Brain microvascular endothelial cell (primary cell): ENCODE results near the gene CCDC47.

Experiments used
- DNase-seq: peaks from one replicate; pipeline ENCODE4 v3.0.0-alpha.2; 2020
- H3K27ac ChIP-seq: fragments of 250-450 bp; sonication (Bioruptor Pico); 2 replicates; pipeline ENCODE4 v1.5.1; 2020; ENCODE audit warnings: mild to moderate bottlenecking, moderate library complexity
- H3K27me3 ChIP-seq: fragments of 250-450 bp; sonication (Bioruptor Pico); replicated peaks from 2 replicates; pipeline ENCODE4 v1.5.1; 2020; ENCODE audit warnings: mild to moderate bottlenecking
- H3K36me3 ChIP-seq: fragments of 250-450 bp; sonication (Bioruptor Pico); replicated peaks from 2 replicates; pipeline ENCODE4 v1.5.1; 2020; ENCODE audit warnings: mild to moderate bottlenecking
- H3K4me3 ChIP-seq: 2 replicates; pipeline ENCODE4 v1.5.1; 2011; ENCODE audit warnings: low read depth, mild to moderate bottlenecking, control low read depth, low read length, moderate library complexity
- in situ Hi-C: cut with HindIII; loops from 2 replicates; pipeline ENCODE4 v1.10.0; 2017; ENCODE audit warnings: low sequenced_read_pairs, low pct_ligation_motif_present
- TF ChIP-seq, protein P1 (sequence below): IDR thresholded peaks from 2 replicates; pipeline ENCODE4 v1.5.1; 2011; ENCODE audit warnings: low read depth, mild to moderate bottlenecking, moderate library complexity, low read length, control low read depth, inconsistent platforms; ENCODE audit errors: missing control alignments

CCDC47 gene

DNA sequence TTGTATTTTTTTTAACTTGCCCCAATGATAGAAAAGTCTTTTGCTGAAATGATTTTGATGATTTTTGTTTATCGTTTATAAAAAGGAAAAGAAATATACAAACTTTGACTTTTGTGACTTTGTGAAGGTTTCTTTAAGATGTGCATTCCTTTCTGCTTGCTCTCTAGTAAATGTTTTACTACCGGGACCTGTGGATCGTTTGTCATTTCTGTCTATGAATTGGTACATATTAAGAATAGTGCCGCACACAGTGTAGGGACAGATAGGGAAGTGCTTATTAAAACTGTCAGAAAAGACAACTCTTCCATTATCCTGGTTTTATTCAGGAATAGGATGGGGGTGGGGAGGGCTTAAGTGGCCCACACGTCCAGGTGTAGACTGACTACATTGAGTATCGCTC, 45.7 kb upstream of the CCDC47 start:
- Histone ChIP-seq H3K27ac (no peak overlapping the region), H3K4me3 (no peak overlapping the region), H3K36me3 (peaks cover 96% of the 10 kb centered on the region), H3K27me3 (no peaks in the 10 kb centered on the region)
- in situ Hi-C loops: no loop called here
- TF ChIP-seq, protein P1, sequence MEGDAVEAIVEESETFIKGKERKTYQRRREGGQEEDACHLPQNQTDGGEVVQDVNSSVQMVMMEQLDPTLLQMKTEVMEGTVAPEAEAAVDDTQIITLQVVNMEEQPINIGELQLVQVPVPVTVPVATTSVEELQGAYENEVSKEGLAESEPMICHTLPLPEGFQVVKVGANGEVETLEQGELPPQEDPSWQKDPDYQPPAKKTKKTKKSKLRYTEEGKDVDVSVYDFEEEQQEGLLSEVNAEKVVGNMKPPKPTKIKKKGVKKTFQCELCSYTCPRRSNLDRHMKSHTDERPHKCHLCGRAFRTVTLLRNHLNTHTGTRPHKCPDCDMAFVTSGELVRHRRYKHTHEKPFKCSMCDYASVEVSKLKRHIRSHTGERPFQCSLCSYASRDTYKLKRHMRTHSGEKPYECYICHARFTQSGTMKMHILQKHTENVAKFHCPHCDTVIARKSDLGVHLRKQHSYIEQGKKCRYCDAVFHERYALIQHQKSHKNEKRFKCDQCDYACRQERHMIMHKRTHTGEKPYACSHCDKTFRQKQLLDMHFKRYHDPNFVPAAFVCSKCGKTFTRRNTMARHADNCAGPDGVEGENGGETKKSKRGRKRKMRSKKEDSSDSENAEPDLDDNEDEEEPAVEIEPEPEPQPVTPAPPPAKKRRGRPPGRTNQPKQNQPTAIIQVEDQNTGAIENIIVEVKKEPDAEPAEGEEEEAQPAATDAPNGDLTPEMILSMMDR: no peak
- no peak for DNase-seq

DNA sequence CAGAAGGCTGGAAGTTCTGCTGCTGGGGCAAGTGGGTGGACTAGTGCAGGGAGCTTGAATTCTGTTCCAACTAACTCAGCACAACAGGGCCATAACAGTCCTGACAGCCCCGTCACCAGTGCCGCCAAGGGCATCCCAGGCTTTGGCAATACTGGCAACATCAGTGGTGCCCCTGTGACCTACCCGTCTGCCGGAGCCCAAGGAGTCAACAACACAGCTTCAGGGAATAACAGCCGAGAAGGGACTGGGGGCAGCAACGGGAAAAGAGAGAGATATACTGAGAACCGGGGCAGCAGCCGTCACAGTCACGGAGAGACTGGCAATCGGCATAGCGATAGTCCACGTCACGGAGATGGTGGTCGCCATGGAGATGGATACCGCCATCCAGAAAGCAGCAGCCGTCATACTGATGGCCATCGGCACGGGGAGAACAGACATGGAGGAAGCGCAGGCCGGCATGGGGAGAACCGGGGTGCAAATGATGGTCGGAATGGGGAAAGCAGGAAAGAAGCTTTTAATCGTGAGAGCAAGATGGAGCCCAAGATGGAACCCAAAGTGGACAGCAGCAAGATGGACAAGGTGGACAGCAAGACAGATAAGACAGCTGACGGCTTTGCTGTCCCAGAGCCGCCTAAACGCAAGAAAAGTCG, 44.5 kb upstream of the CCDC47 start:
- Histone ChIP-seq H3K27ac (no peak overlapping the region), H3K4me3 (no peak overlapping the region), H3K36me3 (peaks cover 95% of the 10 kb centered on the region), H3K27me3 (no peaks in the 10 kb centered on the region)
- no peak for DNase-seq
- TF ChIP-seq, protein P1: no peak
- in situ Hi-C loops: no loop called here

DNA sequence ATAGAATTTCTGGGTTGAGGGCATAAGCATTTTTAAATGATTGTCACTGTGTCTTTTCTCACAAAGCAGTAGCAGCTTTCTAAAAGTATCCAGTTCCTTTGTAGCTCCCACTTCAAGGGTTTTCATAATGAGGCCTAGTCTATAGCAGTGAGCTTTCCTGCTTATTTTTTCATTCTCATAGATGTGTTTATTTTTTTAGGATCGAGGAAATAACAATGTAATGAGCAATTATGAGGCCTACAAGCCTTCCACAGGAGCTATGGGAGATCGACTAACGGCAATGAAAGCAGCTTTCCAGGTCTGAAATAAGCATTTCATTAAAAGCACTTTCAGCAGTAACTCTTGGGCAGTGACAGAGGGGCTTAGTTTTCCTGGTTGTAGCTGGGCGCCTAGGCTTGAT, 43.3 kb upstream of the CCDC47 start:
- TF ChIP-seq, protein P1: no peak
- H3K4me3 ChIP-seq: no peak overlapping the region
- DNase-seq: no peak
- H3K36me3 ChIP-seq: peaks cover 95% of the 10 kb centered on the region
- no peak overlapping the region for H3K27ac ChIP-seq
- no peaks in the 10 kb centered on the region for H3K27me3 ChIP-seq
- in situ Hi-C loops: no loop called here

DNA sequence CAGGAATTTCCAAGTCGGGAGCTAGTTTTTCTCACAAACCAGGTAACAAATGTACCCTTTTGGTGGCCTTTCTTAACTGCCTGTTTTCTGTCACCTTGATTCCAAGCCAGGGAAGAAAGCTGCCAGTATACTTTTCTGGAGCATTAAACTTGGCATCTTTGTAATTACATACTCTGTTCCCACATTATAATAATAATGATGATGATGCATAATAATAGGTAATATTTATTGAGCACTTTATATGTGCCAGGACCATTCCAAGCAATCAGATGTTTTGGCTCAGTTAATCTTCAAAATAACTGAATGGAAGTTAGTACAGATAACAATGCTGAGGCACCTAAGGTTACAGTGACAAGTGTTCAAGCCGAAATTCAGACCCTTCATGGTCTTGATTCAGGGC, 42.7 kb upstream of the CCDC47 start:
- in situ Hi-C loops: no loop called here
- Histone ChIP-seq H3K27me3 (no peaks in the 10 kb centered on the region), H3K36me3 (peaks cover 95% of the 10 kb centered on the region), H3K4me3 (no peak overlapping the region), H3K27ac (no peak overlapping the region)
- TF ChIP-seq, protein P1: no peak
- DNase-seq: no peak

DNA sequence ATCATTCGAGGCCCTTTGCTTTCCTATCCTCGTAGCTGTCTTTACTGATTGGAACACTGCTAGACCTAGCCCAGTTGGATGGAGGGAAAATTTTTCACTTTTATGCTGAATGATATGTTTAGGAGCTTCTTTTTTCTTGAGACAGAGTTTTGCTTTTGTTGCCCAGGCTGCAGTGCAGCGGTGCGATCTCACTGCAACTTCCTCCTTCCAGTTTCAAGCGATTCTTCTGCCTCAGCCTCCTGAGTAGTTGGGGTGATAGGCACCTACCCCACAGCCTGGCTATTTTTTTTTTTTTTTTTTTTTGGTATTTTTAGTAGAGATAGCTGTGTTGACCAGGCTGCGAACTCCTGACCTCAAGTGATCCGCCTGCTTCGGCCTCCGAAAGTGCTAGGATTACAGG, 36.6 kb upstream of the CCDC47 start:
- no peaks in the 10 kb centered on the region for H3K27me3 ChIP-seq
- H3K27ac ChIP-seq: no peak overlapping the region
- H3K36me3 ChIP-seq: peaks cover 86% of the 10 kb centered on the region
- DNase-seq: no peak
- H3K4me3 ChIP-seq: no peak overlapping the region
- TF ChIP-seq, protein P1: no peak
- in situ Hi-C loops: no loop called here

DNA sequence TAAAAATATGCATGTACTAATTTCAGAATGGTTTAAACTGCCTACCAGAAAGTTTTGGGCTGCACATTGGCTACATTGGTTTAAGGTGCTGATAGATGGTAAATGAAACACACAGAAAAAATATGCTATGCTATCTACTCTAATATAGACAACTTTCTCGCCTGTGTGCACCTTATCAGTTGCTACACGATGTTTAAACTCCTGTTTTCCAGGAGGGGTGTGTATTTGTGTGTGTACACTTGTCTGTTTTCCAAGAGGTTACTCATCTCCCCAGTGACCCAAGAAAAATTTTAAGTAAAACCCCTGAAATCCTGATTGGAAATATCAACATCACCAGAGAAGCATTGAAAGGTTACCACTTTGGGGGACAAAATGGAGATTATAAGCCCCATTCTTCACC, 32.2 kb upstream of the CCDC47 start:
- TF ChIP-seq, protein P1: no peak
- H3K36me3 ChIP-seq: peaks cover 79% of the 10 kb centered on the region
- no peak overlapping the region for H3K4me3 ChIP-seq
- no peak overlapping the region for H3K27ac ChIP-seq
- in situ Hi-C loops: no loop called here
- no peaks in the 10 kb centered on the region for H3K27me3 ChIP-seq
- DNase-seq: no peak
